Measurements from ENCODE around the gene AADAC. TPM values are rescaled to one million over a fixed set of nuclear protein-coding genes. Genes with fewer than 3 reads are reported as not detected.
A peak's percentile ranks its signal among the peaks of the same experiment; 100 is the strongest.
"Not testable (repeated sequence)": the region's sequence is repeated elsewhere in the genome, so short reads cannot be mapped to it uniquely, and the experiment has no call there.

AADAC gene
- total RNA-seq, 1 donor from 2014 or later: not detected

GRCh38 chr3:151776259-151776740 is 37.6 kb upstream of the AADAC start:
- Mint-ChIP-seq H3K4me3 (ENCODE audit: low read depth) (no peak overlapping the region), H3K36me3 (ENCODE audit: insufficient read depth) (no peaks in the 10 kb centered on the region)

GRCh38 chr3:151777880-151778279 is 36.0 kb upstream of the AADAC start:
- H3K4me3 Mint-ChIP-seq (ENCODE audit: low read depth): no peak overlapping the region
- DNase-seq (ENCODE audit: low spot score, unreplicated experiment): no peak

More at GRCh38 chr3:151776259-151776740, 37.6 kb upstream of the AADAC start:
- Mint-ChIP-seq H3K27ac (no peak overlapping the region), H3K9me3 (ENCODE audit: low read depth) (no peaks in the 10 kb centered on the region), H3K4me1 (ENCODE audit: low read depth) (peaks cover 8% of the 10 kb centered on the region), H3K27me3 (no peaks in the 10 kb centered on the region)
- no peak for TF ChIP-seq CTCF (IDR thresholded peaks at IDR 0.05; ENCODE audit: unreplicated experiment)
- DNase-seq (ENCODE audit: low spot score, unreplicated experiment): no peak

GRCh38 chr3:151787626-151788025 is 26.3 kb upstream of the AADAC start:
- TF ChIP-seq CTCF (IDR thresholded peaks at IDR 0.05; ENCODE audit: unreplicated experiment): no peak
- no peaks in the 10 kb centered on the region for H3K27me3 Mint-ChIP-seq
- H3K4me3 Mint-ChIP-seq (ENCODE audit: low read depth): no peak overlapping the region
- no peak for DNase-seq (ENCODE audit: low spot score, unreplicated experiment)
- no peak overlapping the region for H3K27ac Mint-ChIP-seq
- peaks cover 9% of the 10 kb centered on the region for H3K4me1 Mint-ChIP-seq (ENCODE audit: low read depth)
- peaks cover 1% of the 10 kb centered on the region for H3K36me3 Mint-ChIP-seq (ENCODE audit: insufficient read depth)
- H3K9me3 Mint-ChIP-seq (ENCODE audit: low read depth): peaks cover 9% of the 10 kb centered on the region

More at GRCh38 chr3:151777880-151778279, 36.0 kb upstream of the AADAC start:
- Mint-ChIP-seq H3K4me1 (ENCODE audit: low read depth) (peaks cover 8% of the 10 kb centered on the region), H3K9me3 (ENCODE audit: low read depth) (no peaks in the 10 kb centered on the region), H3K27ac (no peak overlapping the region), H3K27me3 (no peaks in the 10 kb centered on the region), H3K36me3 (ENCODE audit: insufficient read depth) (no peaks in the 10 kb centered on the region)
- no peak for TF ChIP-seq CTCF (IDR thresholded peaks at IDR 0.05; ENCODE audit: unreplicated experiment)

GRCh38 chr3:151788401-151788800 is 25.5 kb upstream of the AADAC start:
- peaks cover 9% of the 10 kb centered on the region for H3K9me3 Mint-ChIP-seq (ENCODE audit: low read depth)
- peaks cover 1% of the 10 kb centered on the region for H3K36me3 Mint-ChIP-seq (ENCODE audit: insufficient read depth)

GRCh38 chr3:151789853-151790463 is 24.0 kb upstream of the AADAC start:
- Mint-ChIP-seq H3K9me3 (ENCODE audit: low read depth) (peaks cover 9% of the 10 kb centered on the region), H3K27me3 (no peaks in the 10 kb centered on the region), H3K36me3 (ENCODE audit: insufficient read depth) (peaks cover 1% of the 10 kb centered on the region), H3K4me1 (ENCODE audit: low read depth) (peaks cover 19% of the 10 kb centered on the region), H3K4me3 (ENCODE audit: low read depth) (no peak overlapping the region), H3K27ac (peak overlapping the region; percentile 65)
- no peak for TF ChIP-seq CTCF (IDR thresholded peaks at IDR 0.05; ENCODE audit: unreplicated experiment)
- no peak for DNase-seq (ENCODE audit: low spot score, unreplicated experiment)

More at GRCh38 chr3:151788401-151788800, 25.5 kb upstream of the AADAC start:
- no peak for DNase-seq (ENCODE audit: low spot score, unreplicated experiment)
- Mint-ChIP-seq H3K4me1 (ENCODE audit: low read depth) (peaks cover 11% of the 10 kb centered on the region), H3K27me3 (no peaks in the 10 kb centered on the region), H3K27ac (no peak overlapping the region), H3K4me3 (ENCODE audit: low read depth) (no peak overlapping the region)
- TF ChIP-seq CTCF (IDR thresholded peaks at IDR 0.05; ENCODE audit: unreplicated experiment): no peak

GRCh38 chr3:151790763-151791162 is 23.2 kb upstream of the AADAC start:
- H3K9me3 Mint-ChIP-seq (ENCODE audit: low read depth); H3K27ac Mint-ChIP-seq; H3K4me3 Mint-ChIP-seq (ENCODE audit: low read depth); H3K27me3 Mint-ChIP-seq; DNase-seq (ENCODE audit: low spot score, unreplicated experiment); H3K36me3 Mint-ChIP-seq (ENCODE audit: insufficient read depth): not testable (repeated sequence)
- H3K4me1 Mint-ChIP-seq (ENCODE audit: low read depth): peaks cover 19% of the 10 kb centered on the region
